Kidney (tissue), 14 donors: ENCODE results near the gene AANAT. TPM values are rescaled to one million over a fixed set of nuclear protein-coding genes. Genes with fewer than 3 reads are reported as not detected.

Experiments
- DNase-seq, 5 donors: peaks; one replicate each; pipeline ENCODE4 v3.0.0-alpha.2; 2013 to 2020
- FAIRE-seq: peaks from 2 replicates; lab custom pipeline; 2012; peaks lifted over from hg19 to GRCh38; lab: Jason Lieb, UNC
- H3K27ac ChIP-seq, 2 donors: one replicate each; pipeline ENCODE4 v1.7.0; 2013; ENCODE audit warnings: low read depth in 2 of 2, low read length in 2 of 2, inconsistent platforms in 1 of 2
- H3K27me3 ChIP-seq: one replicate; pipeline ENCODE4 v1.7.1; 2013; ENCODE audit warnings: low read length, inconsistent platforms; ENCODE audit not compliant: control insufficient read depth, insufficient read depth
- H3K36me3 ChIP-seq, 3 donors: one replicate each; pipeline versions ENCODE4 v1.7.0 to v1.7.1; 2013; ENCODE audit warnings: low read length in 3 of 3, control low read depth in 1 of 3, inconsistent platforms in 1 of 3; ENCODE audit not compliant: insufficient read depth in 3 of 3, control insufficient read depth in 2 of 3
- H3K4me1 ChIP-seq, 3 donors: one replicate each; pipeline versions ENCODE4 v1.7.0 to v1.7.1; 2013; ENCODE audit warnings: low read length in 3 of 3, inconsistent platforms in 1 of 3, low read depth in 1 of 3; ENCODE audit not compliant: control insufficient read depth in 2 of 3, insufficient read depth in 2 of 3
- H3K4me3 ChIP-seq, 3 donors: one replicate each; pipeline versions ENCODE4 v1.7.0 to v1.8.1; 2013; ENCODE audit warnings: low read length in 3 of 3, control low read depth in 1 of 3, inconsistent platforms in 1 of 3
- H3K9ac ChIP-seq, 3 donors: one replicate each; pipeline versions ENCODE4 v1.7.0 to v1.7.1; 2013; ENCODE audit warnings: low read length in 3 of 3, control low read depth in 1 of 3, inconsistent platforms in 1 of 3
- H3K9me3 ChIP-seq, 3 donors: one replicate each; pipeline versions ENCODE4 v1.7.0 to v1.7.1; 2013; ENCODE audit warnings: low read length in 3 of 3, control low read depth in 1 of 3, inconsistent platforms in 1 of 3; ENCODE audit not compliant: control insufficient read depth in 2 of 3, insufficient read depth in 1 of 3
- CTCF ChIP-seq: IDR thresholded peaks from 3 replicates; pipeline ENCODE4 v1.5.1; 2012; ENCODE audit warnings: mild to moderate bottlenecking, moderate library complexity, borderline replicate concordance; ENCODE audit not compliant: insufficient read depth; ENCODE audit errors: extremely low read depth
- intact Hi-C: fragments of 100-400 bp; cut with DNase I; formaldehyde crosslinking; loops from one replicate; pipeline ENCODE4 v1.11.1; 2022
- polyA plus RNA-seq: library from polyadenylated mRNA; stranded (reverse); fragments of 350-450 nt; fragmentation: Illumina TruSeq; extraction: RNeasy Lipid Tissue Mini Kit (QIAGEN cat#74804); gene quantifications from one replicate; pipeline ENCODE4 v1.2.3, GENCODE V29; 2014; ENCODE audit warnings: low read depth, low replicate concordance; ENCODE audit not compliant: insufficient read depth
- total RNA-seq: library from RNA; stranded (reverse); fragmentation: NEBNext Ultra II Directional; extraction: Animal tissue kit (Norgen Biotek cat#: 25700); gene quantifications from one replicate; pipeline ENCODE4 v1.2.1, GENCODE V29; 2021
- donor health status: control.
- donor health status: control.
- donor health status: control.
- donor health status: control.
- donor health status: control.
- donor health status: DM: yes; HTN: yes; CAD: no.
- donor health status: Normal renal cell carcinoma (clear cell type).

The AANAT gene
- total and polyA plus RNA-seq, 2 donors from 2014 or later: not detected

GRCh38 chr17:76432712-76433336, 34.6 kb upstream of the AANAT start:
- no peak for TF ChIP-seq CTCF
- H3K36me3 ChIP-seq: peaks cover 0 to 3% (median 0%) of the 10 kb centered on the region in 3 donors
- intact Hi-C loops: no loop called here
- FAIRE-seq (no peak), DNase-seq (no peak)
- no peaks in the 10 kb centered on the region for H3K27me3 ChIP-seq
- H3K9ac ChIP-seq: no peak overlapping the region
- peaks cover 0 to 3% (median 3%) of the 10 kb centered on the region in 3 donors for H3K4me1 ChIP-seq
- H3K4me3 ChIP-seq: no peak overlapping the region
- H3K27ac ChIP-seq: no peak overlapping the region
- no peaks in the 10 kb centered on the region for H3K9me3 ChIP-seq

GRCh38 chr17:76433693-76434092, 33.7 kb upstream of the AANAT start:
- H3K27ac ChIP-seq: no peak overlapping the region
- no peak for DNase-seq
- no peaks in the 10 kb centered on the region for H3K27me3 ChIP-seq
- no peaks in the 10 kb centered on the region for H3K9me3 ChIP-seq
- peaks cover 0 to 2% (median 0%) of the 10 kb centered on the region in 3 donors for H3K4me1 ChIP-seq
- no peak for FAIRE-seq
- H3K36me3 ChIP-seq: peaks cover 0 to 3% (median 0%) of the 10 kb centered on the region in 3 donors
- no peak overlapping the region for H3K9ac ChIP-seq
- no peak for TF ChIP-seq CTCF
- H3K4me3 ChIP-seq: no peak overlapping the region
- intact Hi-C loops: no loop called here

- TF ChIP-seq CTCF: no peak
- Histone ChIP-seq H3K27ac (no peak overlapping the region), H3K4me3 (no peak overlapping the region), H3K27me3 (no peaks in the 10 kb centered on the region), H3K36me3 (peaks cover 0 to 3% (median 0%) of the 10 kb centered on the region in 3 donors), H3K9me3 (no peaks in the 10 kb centered on the region), H3K4me1 (peaks cover 0 to 6% (median 0%) of the 10 kb centered on the region in 3 donors), H3K9ac (no peak overlapping the region)
- FAIRE-seq: no peak
- intact Hi-C loops: no loop called here
- no peak for DNase-seq
Measured at GRCh38 chr17:76434870-76435269, 32.5 kb upstream of the AANAT start.

- Histone ChIP-seq H3K4me1 (peaks cover 0 to 6% (median 0%) of the 10 kb centered on the region in 3 donors), H3K27ac (no peak overlapping the region), H3K36me3 (peaks cover 0 to 3% (median 0%) of the 10 kb centered on the region in 3 donors), H3K9me3 (no peaks in the 10 kb centered on the region), H3K27me3 (no peaks in the 10 kb centered on the region), H3K9ac (no peak overlapping the region), H3K4me3 (no peak overlapping the region)
- TF ChIP-seq CTCF: no peak
- intact Hi-C loops: no loop called here
- FAIRE-seq (no peak), DNase-seq (no peak)
Measured at GRCh38 chr17:76435751-76436150, 31.7 kb upstream of the AANAT start.
